NCI-H1436 (cell line): ENCODE results near the gene MTHFSD.

ENCODE experiments used
- DNase-seq: peaks from one replicate; lab custom pipeline; 2025; lab: John Stamatoyannopoulos, UW

The MTHFSD gene

DNA sequence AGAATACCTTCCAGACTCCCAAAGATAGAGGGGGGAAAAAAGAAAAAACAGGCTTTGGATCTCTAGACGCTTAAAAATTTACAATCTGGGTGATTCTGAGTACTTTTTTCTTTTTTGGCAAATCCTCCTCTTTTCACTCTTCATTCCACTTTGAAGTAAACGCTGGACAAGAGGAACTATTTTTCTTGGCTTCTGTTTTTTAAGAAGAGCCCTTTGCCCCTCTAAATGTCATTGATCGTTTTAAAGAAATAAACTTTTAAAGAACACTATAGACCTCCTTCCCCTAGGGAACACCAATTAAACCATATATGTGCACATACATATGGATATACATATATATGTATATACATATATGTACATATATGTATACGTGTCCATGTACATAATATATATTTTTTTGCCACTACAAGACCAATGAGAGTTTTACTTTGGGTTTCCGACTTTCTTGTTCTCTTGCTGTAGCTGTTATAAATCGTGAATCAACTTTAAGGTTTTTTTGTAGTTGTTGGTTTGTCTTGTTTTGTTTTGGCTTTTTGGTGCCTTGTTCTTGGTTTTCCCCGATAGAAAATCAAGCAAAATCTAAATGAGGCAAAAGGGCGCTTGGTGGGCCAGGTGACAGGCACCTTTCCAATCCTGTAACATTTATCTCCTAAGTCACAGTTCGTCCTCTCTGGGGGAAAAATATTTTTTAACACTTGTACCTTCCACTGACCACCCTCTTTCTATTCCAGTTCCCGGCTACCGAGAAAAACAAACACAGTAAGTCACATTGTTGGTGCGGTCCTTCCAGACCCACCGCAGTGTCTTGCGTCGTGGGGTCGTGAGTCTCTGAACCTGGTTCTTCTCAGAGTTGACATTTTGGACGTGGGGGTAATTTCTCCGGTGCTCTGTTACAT is 40.3 kb downstream of the MTHFSD start:
- DNase-seq: no peak

DNA sequence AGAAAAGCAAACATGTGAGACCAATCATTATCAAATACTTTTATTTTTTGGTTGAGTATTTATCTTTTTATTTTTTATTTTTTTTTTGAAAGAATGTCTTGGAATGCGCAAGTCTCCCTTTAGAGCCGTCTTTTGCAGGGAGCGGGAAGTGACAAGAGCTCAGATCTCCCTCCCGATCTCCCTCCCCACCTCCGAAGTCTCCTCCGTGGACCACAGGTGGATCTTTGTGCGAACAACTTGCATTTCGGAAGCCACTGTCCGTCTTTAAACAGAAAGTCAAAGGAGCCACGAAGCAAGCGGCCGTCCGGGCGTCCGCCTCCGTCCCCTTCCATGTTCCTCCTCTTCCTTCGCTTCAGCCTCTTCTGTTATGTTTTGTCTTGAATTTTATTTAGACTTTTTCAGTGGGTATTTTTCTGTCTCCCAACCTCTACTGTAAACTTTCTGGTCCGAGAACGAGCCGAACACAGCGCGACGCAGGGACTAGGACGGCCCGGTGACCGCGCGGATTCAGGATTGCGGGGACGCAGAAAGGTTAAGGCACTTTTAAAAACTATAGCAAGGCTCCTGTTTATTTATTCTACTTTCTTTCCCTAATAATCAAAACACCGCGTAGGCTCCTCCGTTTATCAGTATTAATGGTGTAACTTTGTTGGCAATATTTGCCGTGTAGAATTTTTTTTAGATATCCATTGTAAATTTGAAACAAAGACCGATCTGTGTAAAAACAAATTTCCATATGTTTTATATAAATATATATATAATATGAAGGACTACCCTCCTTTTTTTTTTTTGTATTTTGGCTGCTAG is 41.4 kb downstream of the MTHFSD start:
- no peak for DNase-seq

- DNase-seq: no peak
Measured at GRCh38 chr16:86512860-86513470, 42.1 kb downstream of the MTHFSD start.

GRCh38 chr16:86512301-86512859 is 42.7 kb downstream of the MTHFSD start:
- DNase-seq: no peak

DNA sequence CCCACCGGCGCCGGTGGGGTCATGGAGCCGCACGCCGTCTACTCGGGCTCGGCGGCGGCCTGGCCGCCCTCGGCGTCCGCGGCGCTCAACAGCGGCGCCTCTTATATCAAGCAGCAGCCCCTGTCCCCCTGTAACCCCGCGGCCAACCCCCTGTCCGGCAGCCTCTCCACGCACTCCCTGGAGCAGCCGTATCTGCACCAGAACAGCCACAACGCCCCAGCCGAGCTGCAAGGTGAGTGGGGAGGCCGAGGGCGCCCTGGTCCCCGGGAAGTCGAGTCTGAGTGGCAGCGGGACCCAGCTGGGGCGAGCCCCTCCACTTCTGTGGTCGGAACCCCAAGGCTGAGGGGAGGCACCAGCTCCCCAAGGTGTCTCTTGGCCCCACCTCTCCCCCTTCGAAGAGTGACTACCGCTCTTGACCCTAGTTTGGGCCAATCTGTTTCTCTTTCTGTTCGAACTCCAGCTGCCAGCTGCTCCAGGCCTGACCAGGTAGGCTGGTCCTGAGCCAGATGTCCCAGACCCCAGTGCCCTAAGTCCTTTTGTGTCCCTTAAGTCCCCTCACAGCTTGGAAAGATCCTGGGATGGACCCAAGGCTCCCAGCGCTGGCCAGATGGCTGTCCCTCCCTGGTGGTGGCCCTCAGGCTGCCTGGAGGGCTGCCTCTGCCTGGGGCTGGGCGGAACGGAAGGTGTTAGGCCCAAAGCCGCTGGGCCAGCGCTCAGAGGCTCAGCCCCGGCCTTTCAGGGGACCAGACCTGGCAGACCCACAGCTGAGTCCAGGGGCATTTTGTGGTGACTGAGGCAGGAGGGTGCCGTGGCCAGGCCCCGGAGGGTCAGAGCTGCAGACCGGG is 43.5 kb downstream of the MTHFSD start:
- no peak for DNase-seq

DNA sequence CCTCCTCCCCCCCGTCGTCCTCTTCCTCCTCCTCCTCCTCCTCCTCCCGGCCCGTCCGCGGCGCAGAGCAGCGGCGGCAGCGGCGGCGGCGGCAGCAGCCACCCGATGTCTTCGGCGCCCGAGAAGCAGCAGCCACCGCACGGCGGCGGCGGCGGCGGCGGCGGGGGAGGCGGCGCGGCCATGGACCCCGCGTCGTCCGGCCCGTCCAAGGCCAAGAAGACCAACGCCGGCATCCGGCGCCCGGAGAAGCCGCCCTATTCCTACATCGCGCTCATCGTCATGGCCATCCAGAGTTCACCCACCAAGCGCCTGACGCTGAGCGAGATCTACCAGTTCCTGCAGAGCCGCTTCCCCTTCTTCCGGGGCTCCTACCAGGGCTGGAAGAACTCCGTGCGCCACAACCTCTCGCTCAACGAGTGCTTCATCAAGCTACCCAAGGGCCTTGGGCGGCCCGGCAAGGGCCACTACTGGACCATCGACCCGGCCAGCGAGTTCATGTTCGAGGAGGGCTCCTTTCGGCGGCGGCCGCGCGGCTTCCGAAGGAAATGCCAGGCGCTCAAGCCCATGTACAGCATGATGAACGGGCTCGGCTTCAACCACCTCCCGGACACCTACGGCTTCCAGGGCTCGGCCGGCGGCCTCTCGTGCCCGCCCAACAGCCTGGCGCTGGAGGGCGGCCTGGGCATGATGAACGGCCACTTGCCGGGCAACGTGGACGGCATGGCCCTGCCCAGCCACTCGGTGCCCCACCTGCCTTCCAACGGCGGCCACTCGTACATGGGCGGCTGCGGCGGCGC is 44.4 kb downstream of the MTHFSD start, which contains the start of gene FOXF1:
Gene FOXF1 (plus strand): TSS at position 63 of the 797 bp plus-strand sequence. CDS start 43 bp downstream, at position 106.
- no peak for DNase-seq

DNA sequence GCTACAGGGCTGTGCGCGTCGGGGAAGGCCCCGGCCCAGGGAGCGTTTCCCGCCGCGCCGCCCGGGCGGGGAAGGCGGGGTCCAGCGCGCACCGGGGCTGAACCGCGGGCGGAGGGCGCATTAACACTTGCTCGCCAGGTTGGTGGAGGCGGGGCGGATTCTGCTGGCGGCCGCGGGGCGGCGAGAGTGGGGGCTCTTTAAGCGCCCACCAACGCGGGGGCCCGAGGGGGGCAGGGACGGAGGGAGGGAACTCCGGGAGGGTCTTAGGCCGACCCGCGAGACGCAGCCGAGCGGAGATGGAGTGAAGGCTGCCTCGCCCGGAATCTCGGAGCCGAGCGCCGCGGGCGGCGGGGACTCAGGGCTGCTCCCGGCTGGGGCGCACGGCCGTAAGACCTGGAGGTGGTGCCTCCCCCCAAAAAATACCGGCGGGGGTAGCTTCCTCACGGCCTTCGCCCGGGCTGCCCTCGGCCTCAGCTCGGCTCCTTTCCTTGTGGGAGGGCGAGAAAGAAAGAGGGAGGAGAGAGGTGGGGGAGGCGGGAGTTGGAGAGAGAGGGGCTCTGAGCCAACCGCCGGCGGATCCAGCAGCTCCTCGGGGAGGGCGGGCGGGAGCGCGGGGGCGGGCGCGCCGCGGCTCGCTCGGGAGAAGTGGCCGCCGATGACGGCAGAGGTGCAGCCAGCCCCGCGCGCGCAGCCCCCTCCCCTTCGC is 45.1 kb downstream of the MTHFSD start:
- peak; percentile 25 for DNase-seq

DNA sequence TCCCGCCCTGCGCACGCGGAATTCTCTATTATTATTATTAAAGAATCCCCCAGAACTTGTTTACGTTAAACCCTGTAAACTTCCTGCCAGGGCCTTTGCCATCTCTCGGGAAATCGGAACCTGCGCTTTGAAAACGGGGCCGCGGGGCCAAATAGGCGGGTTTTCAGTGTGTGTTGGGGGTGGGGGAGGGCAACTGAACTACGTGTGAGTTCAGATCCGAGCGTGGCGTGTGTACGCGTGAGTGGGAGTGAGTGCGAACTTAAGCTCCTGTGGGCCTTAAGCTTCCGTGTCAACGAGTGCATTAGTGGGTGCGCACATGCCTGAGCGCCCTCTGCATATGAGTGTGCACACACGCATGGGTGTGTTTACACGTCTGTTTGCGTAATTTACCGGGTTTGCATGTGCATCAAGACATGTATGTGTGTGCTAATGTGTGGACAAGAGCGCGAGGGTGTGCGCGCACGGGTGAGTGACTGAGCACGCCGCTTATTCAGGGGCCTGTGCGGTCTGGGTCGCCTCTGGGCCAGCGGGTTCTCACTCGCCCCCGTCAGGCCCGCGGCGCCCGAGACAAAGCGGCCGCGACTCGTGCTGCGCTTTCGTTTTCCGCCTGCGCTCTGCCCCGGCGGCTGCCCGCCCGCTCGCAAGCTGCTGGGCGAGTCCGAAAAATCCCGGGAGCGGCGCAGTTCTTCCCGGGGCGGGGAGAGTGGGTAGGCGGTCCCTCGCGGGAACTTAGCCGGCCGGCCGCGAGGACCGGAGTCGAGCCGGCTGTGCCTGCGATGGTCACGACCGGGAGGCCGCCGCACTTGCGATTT is 45.9 kb downstream of the MTHFSD start:
- DNase-seq: no peak

GRCh38 chr16:86508028-86508946 is 46.7 kb downstream of the MTHFSD start:
- no peak for DNase-seq

DNA sequence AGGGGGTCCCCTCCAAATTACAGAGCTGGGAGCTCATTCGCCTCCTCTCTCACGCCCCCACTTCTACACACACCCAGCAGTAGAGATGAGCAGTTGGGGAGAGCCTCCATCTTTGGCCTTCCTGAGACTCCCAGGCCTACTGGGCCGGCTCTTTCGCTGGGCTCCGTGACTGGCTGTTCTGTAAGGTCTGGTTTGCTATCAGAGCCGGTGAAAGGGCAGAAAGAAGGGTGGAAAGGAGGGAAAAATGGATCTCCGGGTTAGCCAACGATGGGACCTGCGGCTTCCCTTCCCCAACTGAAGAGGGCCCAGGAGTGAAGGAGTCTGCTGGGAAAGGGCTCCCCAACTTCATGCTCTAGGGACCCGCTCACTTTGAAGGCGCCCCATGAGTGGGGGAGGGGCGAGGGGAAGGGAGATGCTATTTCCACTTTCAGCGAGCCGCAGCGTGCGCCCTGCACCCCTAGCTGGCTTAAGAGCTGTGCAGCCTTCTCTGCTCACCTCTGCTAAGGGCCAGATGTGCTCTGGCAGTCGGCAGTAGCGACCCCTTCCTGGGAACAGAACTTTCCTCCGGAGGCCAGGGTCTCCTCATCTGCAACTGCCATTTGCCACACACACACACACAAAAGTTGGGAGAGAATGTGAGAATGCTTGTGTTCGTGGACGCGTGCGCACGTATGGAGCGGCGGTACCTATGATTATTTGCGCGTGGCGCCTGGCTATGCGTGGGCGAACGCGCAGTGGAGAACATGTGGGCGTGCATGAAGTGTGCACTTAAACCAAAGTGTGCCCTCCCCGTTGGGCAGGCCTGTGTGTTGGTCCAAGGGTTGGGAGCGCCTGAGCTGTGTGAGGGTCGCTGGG is 47.6 kb downstream of the MTHFSD start:
- no peak for DNase-seq

GRCh38 chr16:86505899-86506864 is 48.9 kb downstream of the MTHFSD start:
- DNase-seq: no peak

DNA sequence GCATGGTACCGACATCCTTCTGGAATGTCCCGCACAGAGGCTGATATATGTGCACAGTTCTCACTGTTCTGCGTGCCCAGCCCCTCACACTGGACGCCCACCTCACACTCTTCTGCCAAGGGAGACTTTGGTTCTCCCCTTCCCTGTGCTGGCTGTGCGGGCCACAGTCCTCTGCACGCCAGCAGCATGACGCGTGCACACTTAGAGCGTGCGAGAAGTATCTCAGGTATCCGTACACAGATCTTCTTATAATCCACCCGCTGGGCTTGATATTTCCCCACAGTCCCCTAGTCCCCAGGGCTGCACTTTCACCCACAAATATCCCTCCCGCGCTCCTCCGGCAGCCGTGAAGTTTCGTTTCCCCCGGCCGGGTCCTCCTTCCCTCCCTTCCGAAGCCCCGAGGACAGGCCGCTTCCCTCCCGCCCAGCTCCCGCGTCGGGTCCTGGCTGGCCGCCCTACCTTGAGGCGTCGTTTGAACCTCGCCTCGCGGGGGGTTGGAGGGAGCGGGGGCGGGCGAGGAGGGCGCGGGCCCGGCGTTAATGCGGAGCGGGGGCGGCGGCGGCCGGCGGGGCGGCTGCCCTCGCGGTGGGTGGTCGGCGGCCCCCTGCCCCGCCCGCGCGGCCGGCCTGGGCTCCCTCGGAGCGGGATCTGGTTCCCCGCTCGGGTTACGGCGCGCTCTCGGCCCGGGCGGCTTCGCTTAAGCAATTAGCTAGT is 49.7 kb downstream of the MTHFSD start:
- no peak for DNase-seq

GRCh38 chr16:86504315-86505184 is 50.5 kb downstream of the MTHFSD start:
- no peak for DNase-seq

- DNase-seq: no peak
Measured at GRCh38 chr16:86503830-86504229, 51.2 kb downstream of the MTHFSD start.
